ENCODE results near the gene KCNQ4.

Gene KCNQ4

GRCh38 chr1:40783001-40783905 lies at the start of gene KCNQ4:
KCNQ4 (plus strand) TSS chr1:40783787; CDS start chr1:40784094, 307 bp downstream.
- no peak within 1 kb of the TSS for H3K27ac ChIP-seq (ENCODE audit: low read depth, low read length)

GRCh38 chr1:40734882-40735628 lies 48.5 kb upstream of the KCNQ4 start:
- Histone ChIP-seq H3K27me3 (ENCODE audit: control insufficient read depth, low read length) (no peaks in the 10 kb centered on the region), H3K4me1 (ENCODE audit: control insufficient read depth, low read length) (no peaks in the 10 kb centered on the region), H3K79me2 (ENCODE audit: control insufficient read depth, low read length) (peaks cover 63% of the 10 kb centered on the region), H3K4me2 (ENCODE audit: low read length) (no peak overlapping the region), H3K9me2 (replicated peaks; ENCODE audit: control insufficient read depth, low read length) (no peaks in the 10 kb centered on the region), H4K20me1 (ENCODE audit: control insufficient read depth, insufficient read depth, low read depth, low read length) (no peaks in the 10 kb centered on the region), H3K9me3 (ENCODE audit: control insufficient read depth, insufficient read depth, low read length) (no peaks in the 10 kb centered on the region), H3K27ac (ENCODE audit: low read depth, low read length) (no peak overlapping the region), H3F3A (ENCODE audit: control insufficient read depth, insufficient read depth) (no peaks in the 10 kb centered on the region), H3K36me3 (ENCODE audit: control insufficient read depth, low read length) (peaks cover 20% of the 10 kb centered on the region), H3K4me3 (ENCODE audit: low read length) (no peak overlapping the region)
- no peak for TF ChIP-seq EZH2phosphoT487 (IDR thresholded peaks at IDR 0.05; ENCODE audit: borderline replicate concordance, low read length)
- TF ChIP-seq, protein P1, sequence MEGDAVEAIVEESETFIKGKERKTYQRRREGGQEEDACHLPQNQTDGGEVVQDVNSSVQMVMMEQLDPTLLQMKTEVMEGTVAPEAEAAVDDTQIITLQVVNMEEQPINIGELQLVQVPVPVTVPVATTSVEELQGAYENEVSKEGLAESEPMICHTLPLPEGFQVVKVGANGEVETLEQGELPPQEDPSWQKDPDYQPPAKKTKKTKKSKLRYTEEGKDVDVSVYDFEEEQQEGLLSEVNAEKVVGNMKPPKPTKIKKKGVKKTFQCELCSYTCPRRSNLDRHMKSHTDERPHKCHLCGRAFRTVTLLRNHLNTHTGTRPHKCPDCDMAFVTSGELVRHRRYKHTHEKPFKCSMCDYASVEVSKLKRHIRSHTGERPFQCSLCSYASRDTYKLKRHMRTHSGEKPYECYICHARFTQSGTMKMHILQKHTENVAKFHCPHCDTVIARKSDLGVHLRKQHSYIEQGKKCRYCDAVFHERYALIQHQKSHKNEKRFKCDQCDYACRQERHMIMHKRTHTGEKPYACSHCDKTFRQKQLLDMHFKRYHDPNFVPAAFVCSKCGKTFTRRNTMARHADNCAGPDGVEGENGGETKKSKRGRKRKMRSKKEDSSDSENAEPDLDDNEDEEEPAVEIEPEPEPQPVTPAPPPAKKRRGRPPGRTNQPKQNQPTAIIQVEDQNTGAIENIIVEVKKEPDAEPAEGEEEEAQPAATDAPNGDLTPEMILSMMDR (IDR thresholded peaks at IDR 0.05; ENCODE audit: low read depth, low read length, poor library complexity, severe bottlenecking), result no peak

More at GRCh38 chr1:40783001-40783905, at the start of gene KCNQ4:
- Histone ChIP-seq H4K20me1 (ENCODE audit: control insufficient read depth, insufficient read depth, low read depth, low read length) (no peaks in the 10 kb centered on the region), H3F3A (ENCODE audit: control insufficient read depth, insufficient read depth) (no peaks in the 10 kb centered on the region), H3K27me3 (ENCODE audit: control insufficient read depth, low read length) (peaks cover 26% of the 10 kb centered on the region), H3K9me3 (ENCODE audit: control insufficient read depth, insufficient read depth, low read length) (no peaks in the 10 kb centered on the region), H3K4me2 (ENCODE audit: low read length) (no peak within 1 kb of the TSS), H3K4me3 (ENCODE audit: low read length) (no peak within 1 kb of the TSS), H3K4me1 (ENCODE audit: control insufficient read depth, low read length) (no peaks in the 10 kb centered on the region), H3K36me3 (ENCODE audit: control insufficient read depth, low read length) (no peaks in the 10 kb centered on the region), H3K9me2 (replicated peaks; ENCODE audit: control insufficient read depth, low read length) (no peaks in the 10 kb centered on the region), H3K79me2 (ENCODE audit: control insufficient read depth, low read length) (no peaks in the 10 kb centered on the region)
- TF ChIP-seq, protein P1 (IDR thresholded peaks at IDR 0.05; ENCODE audit: low read depth, low read length, poor library complexity, severe bottlenecking), result no peak
- peak; percentile 86 for TF ChIP-seq EZH2phosphoT487 (IDR thresholded peaks at IDR 0.05; ENCODE audit: borderline replicate concordance, low read length)

GRCh38 chr1:40736085-40736531 lies 47.5 kb upstream of the KCNQ4 start:
- peaks cover 7% of the 10 kb centered on the region for H3K4me1 ChIP-seq (ENCODE audit: control insufficient read depth, low read length)
- H3K9me3 ChIP-seq (ENCODE audit: control insufficient read depth, insufficient read depth, low read length), result no peaks in the 10 kb centered on the region
- no peaks in the 10 kb centered on the region for H3K27me3 ChIP-seq (ENCODE audit: control insufficient read depth, low read length)
- no peak overlapping the region for H3K27ac ChIP-seq (ENCODE audit: low read depth, low read length)
- H4K20me1 ChIP-seq (ENCODE audit: control insufficient read depth, insufficient read depth, low read depth, low read length), result no peaks in the 10 kb centered on the region
- TF ChIP-seq, protein P1 (IDR thresholded peaks at IDR 0.05; ENCODE audit: low read depth, low read length, poor library complexity, severe bottlenecking), result no peak
- no peak for TF ChIP-seq EZH2phosphoT487 (IDR thresholded peaks at IDR 0.05; ENCODE audit: borderline replicate concordance, low read length)
- H3F3A ChIP-seq (ENCODE audit: control insufficient read depth, insufficient read depth), result no peaks in the 10 kb centered on the region
- H3K79me2 ChIP-seq (ENCODE audit: control insufficient read depth, low read length), result peaks cover 55% of the 10 kb centered on the region
- H3K36me3 ChIP-seq (ENCODE audit: control insufficient read depth, low read length), result peaks cover 28% of the 10 kb centered on the region
- H3K4me3 ChIP-seq (ENCODE audit: low read length), result no peak overlapping the region
- no peak overlapping the region for H3K4me2 ChIP-seq (ENCODE audit: low read length)
- H3K9me2 ChIP-seq (replicated peaks; ENCODE audit: control insufficient read depth, low read length), result no peaks in the 10 kb centered on the region

All from DOHH2 (cell line).